Left lung (tissue), 10 donors: ENCODE results near the gene SETD2. TPM values are rescaled to one million over a fixed set of nuclear protein-coding genes. Genes with fewer than 3 reads are reported as not detected.
"Not testable (repeated sequence)": the region's sequence is repeated elsewhere in the genome, so short reads cannot be mapped to it uniquely, and the experiment has no call there.

ENCODE experiments used
- ATAC-seq: fragments of 200-7000 bp; cut with Tn5 transposase; one replicate; pipeline ENCODE4 v1.9.1; 2020; ENCODE audit warnings: moderate library complexity
- DNase-seq, 4 donors: peaks; one replicate each; pipeline ENCODE4 v3.0.0-alpha.2; 2013 to 2020
- H3K27ac ChIP-seq, 2 donors: fragments of 200-600 bp; sonication (generic) in 1 of 2; one replicate each; pipeline versions ENCODE4 v1.5.0 to v1.8.0; 2020 to 2021
- H3K27me3 ChIP-seq, 2 donors: fragments of 200-600 bp; sonication (generic) in 1 of 2; one replicate each; pipeline versions ENCODE4 v1.5.0 to v1.8.0; 2020 to 2021
- H3K36me3 ChIP-seq, 2 donors: fragments of 200-600 bp; sonication (generic) in 1 of 2; one replicate each; pipeline versions ENCODE4 v1.5.0 to v1.8.0; 2020 to 2021
- H3K4me1 ChIP-seq, 2 donors: fragments of 200-600 bp; one replicate each; pipeline ENCODE4 v1.8.0; 2021
- H3K4me3 ChIP-seq, 2 donors: fragments of 200-600 bp; sonication (generic) in 1 of 2; one replicate each; pipeline versions ENCODE4 v1.5.0 to v1.8.0; 2020 to 2021; ENCODE audit warnings: mild to moderate bottlenecking in 1 of 2
- H3K9me3 ChIP-seq, 2 donors: fragments of 200-600 bp; sonication (generic) in 1 of 2; one replicate each; pipeline versions ENCODE4 v1.5.0 to v1.8.0; 2020 to 2021
- CTCF ChIP-seq, 2 donors: fragments of 200-600 bp; sonication (generic) in 1 of 2; IDR thresholded peaks; one replicate each; pipeline versions ENCODE4 v1.5.0 to v1.8.0; 2021; ENCODE audit warnings: antibody characterized with exemption in 2 of 2
- intact Hi-C, 2 donors: fragments of 100-400 bp; cut with DNase I; formaldehyde crosslinking; loops; one replicate each; pipeline versions ENCODE4 v1.11.2 to v1.14.2; 2022
- polyA plus RNA-seq, 6 donors: library from polyadenylated mRNA; unstranded; fragments of 120-200 nt; gene quantifications; one replicate each; pipeline ENCODE4 v1.2.1, GENCODE V29; 2013; ENCODE audit not compliant: insufficient read length in 6 of 6
- total RNA-seq, 2 donors: library from RNA; stranded (reverse); fragmentation: NEBNext Ultra II Directional; extraction: Animal tissue kit (Norgen Biotek cat#: 25700); gene quantifications; one replicate each; pipeline ENCODE4 v1.2.1, GENCODE V29; 2021
- donor health status: DM: no; HTN: yes; CAD: no.
- donor health status: DM: no; HTN: no; CAD: no.

Gene SETD2
- total and polyA plus RNA-seq, 8 donors, result 40.1 to 68.9 (median 60.0) TPM

GRCh38 chr3:47054412-47054811 lies 109.5 kb downstream of the SETD2 start:
- Histone ChIP-seq H3K9me3 (no peaks in the 10 kb centered on the region), H3K4me3 (no peak overlapping the region), H3K27me3 (no peaks in the 10 kb centered on the region), H3K36me3 (peaks cover 0 to 54% of the 10 kb centered on the region in 2 donors), H3K27ac (no peak overlapping the region), H3K4me1 (peaks cover 0 to 23% of the 10 kb centered on the region in 2 donors)
- intact Hi-C loops, result no loop called here
- no peak for TF ChIP-seq CTCF (IDR thresholded peaks at IDR 0.05)
- DNase-seq (no peak), ATAC-seq (no peak)

- no peaks in the 10 kb centered on the region for H3K27me3 ChIP-seq
- ATAC-seq (no peak), DNase-seq (no peak)
- peaks cover 0 to 35% of the 10 kb centered on the region in 2 donors for H3K36me3 ChIP-seq
- H3K4me3 ChIP-seq, result no peak overlapping the region
- TF ChIP-seq CTCF (IDR thresholded peaks at IDR 0.05), result no peak
- H3K9me3 ChIP-seq, result no peaks in the 10 kb centered on the region
- peak overlapping the region in 1 of 2 donors; percentile 30 for H3K27ac ChIP-seq
- peaks cover 0 to 11% of the 10 kb centered on the region in 2 donors for H3K4me1 ChIP-seq
- intact Hi-C loops, result no loop called here
Observed at GRCh38 chr3:47047673-47048072, 116.2 kb downstream of the SETD2 start.

GRCh38 chr3:47047069-47047468 lies 116.8 kb downstream of the SETD2 start:
- peaks cover 0 to 11% of the 10 kb centered on the region in 2 donors for H3K4me1 ChIP-seq
- peak overlapping the region in 1 of 2 donors; percentile 30 for H3K27ac ChIP-seq
- H3K36me3 ChIP-seq, result peaks cover 0 to 35% of the 10 kb centered on the region in 2 donors
- no peak for DNase-seq
- H3K9me3 ChIP-seq, result no peaks in the 10 kb centered on the region
- no peaks in the 10 kb centered on the region for H3K27me3 ChIP-seq
- ATAC-seq, result no peak
- TF ChIP-seq CTCF (IDR thresholded peaks at IDR 0.05), result no peak
- intact Hi-C loops, result no loop called here
- H3K4me3 ChIP-seq, result no peak overlapping the region

- ATAC-seq (no peak), DNase-seq (no peak)
- Histone ChIP-seq H3K4me1 (no peaks in the 10 kb centered on the region), H3K9me3 (no peaks in the 10 kb centered on the region), H3K4me3 (no peak overlapping the region), H3K27ac (no peak overlapping the region), H3K36me3 (peaks cover 0 to 81% of the 10 kb centered on the region in 2 donors), H3K27me3 (no peaks in the 10 kb centered on the region)
- intact Hi-C loops, result no loop called here
- TF ChIP-seq CTCF (IDR thresholded peaks at IDR 0.05), result no peak
Observed at GRCh38 chr3:47042231-47042791, 121.6 kb downstream of the SETD2 start.

DNA sequence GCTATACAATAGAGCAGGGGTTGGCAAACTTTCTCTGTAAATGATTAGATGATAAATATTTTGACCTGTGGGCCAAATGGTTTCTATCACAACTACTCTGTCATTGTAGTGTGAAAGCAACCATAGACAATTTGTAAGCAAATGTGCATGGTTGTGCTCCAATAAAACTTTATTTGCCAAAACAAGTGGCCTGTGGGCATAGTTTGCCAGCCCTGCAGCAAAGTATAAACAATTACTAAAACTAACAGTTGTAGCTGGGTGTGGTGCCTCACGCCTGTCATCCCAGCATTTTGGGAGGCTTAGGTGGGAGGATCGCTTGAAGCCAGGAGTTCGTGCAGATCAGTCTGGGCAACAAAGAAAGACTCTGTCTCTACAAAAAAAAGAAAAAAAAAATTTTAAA lies 122.8 kb downstream of the SETD2 start:
- H3K9me3 ChIP-seq, result no peaks in the 10 kb centered on the region
- no peak for TF ChIP-seq CTCF (IDR thresholded peaks at IDR 0.05)
- H3K36me3 ChIP-seq, result peaks cover 0 to 88% of the 10 kb centered on the region in 2 donors
- intact Hi-C loops, result no loop called here
- H3K27ac ChIP-seq, result no peak overlapping the region
- H3K4me1 ChIP-seq, result no peaks in the 10 kb centered on the region
- no peaks in the 10 kb centered on the region for H3K27me3 ChIP-seq
- no peak overlapping the region for H3K4me3 ChIP-seq
- ATAC-seq, result no peak
- DNase-seq, result no peak

GRCh38 chr3:47037302-47037701 lies 126.6 kb downstream of the SETD2 start:
- H3K36me3 ChIP-seq, result peaks cover 4 to 96% of the 10 kb centered on the region in 2 donors
- DNase-seq, ATAC-seq, H3K4me3 ChIP-seq, intact Hi-C loops, H3K4me1 ChIP-seq, H3K27ac ChIP-seq, H3K9me3 ChIP-seq, H3K27me3 ChIP-seq: not testable (repeated sequence)
